Jurkat, Clone E6-1 (cell line): Measurements from ENCODE around the gene C10orf71.

Experiments
- DNase-seq: peaks from one replicate; pipeline ENCODE4 v3.0.0-alpha.2; 2011; ENCODE audit warnings: low read depth, low spot score
- H3K4me3 ChIP-seq: 2 replicates; pipeline ENCODE4 v1.5.1; 2011; ENCODE audit warnings: mild to moderate bottlenecking, low read length, control low read depth, moderate library complexity

The C10orf71 gene

GRCh38 chr10:49289480-49289879, 9.5 kb upstream of the C10orf71 start:
- no peak for DNase-seq
- no peak overlapping the region for H3K4me3 ChIP-seq

GRCh38 chr10:49290131-49290530, 8.8 kb upstream of the C10orf71 start:
- H3K4me3 ChIP-seq: no peak overlapping the region
- no peak for DNase-seq

- no peak for DNase-seq
- no peak overlapping the region for H3K4me3 ChIP-seq
Observed at GRCh38 chr10:49290607-49291006, 8.4 kb upstream of the C10orf71 start.

- no peak overlapping the region for H3K4me3 ChIP-seq
- no peak for DNase-seq
Observed at GRCh38 chr10:49292565-49293207, 6.3 kb upstream of the C10orf71 start.

- DNase-seq: no peak
- H3K4me3 ChIP-seq: no peak overlapping the region
Observed at GRCh38 chr10:49293208-49293603, 5.8 kb upstream of the C10orf71 start.

GRCh38 chr10:49294731-49295130, 4.2 kb upstream of the C10orf71 start:
- H3K4me3 ChIP-seq: no peak overlapping the region
- no peak for DNase-seq

GRCh38 chr10:49295297-49295696, 3.7 kb upstream of the C10orf71 start:
- H3K4me3 ChIP-seq: no peak overlapping the region
- DNase-seq: no peak

- DNase-seq: no peak
- H3K4me3 ChIP-seq: no peak overlapping the region
Observed at GRCh38 chr10:49296382-49296781, 2.6 kb upstream of the C10orf71 start.

GRCh38 chr10:49296836-49297235, 2.1 kb upstream of the C10orf71 start:
- no peak for DNase-seq
- no peak overlapping the region for H3K4me3 ChIP-seq

- no peak overlapping the region for H3K4me3 ChIP-seq
- no peak for DNase-seq
Observed at GRCh38 chr10:49297818-49298670, 926 bp upstream of the C10orf71 start.

- no peak overlapping the region for H3K4me3 ChIP-seq
- DNase-seq: no peak
Observed at GRCh38 chr10:49298671-49298982, 343 bp upstream of the C10orf71 start.

GRCh38 chr10:49299816-49300139, 808 bp downstream of the C10orf71 start:
- no peak for DNase-seq
- H3K4me3 ChIP-seq: no peak overlapping the region

- DNase-seq: no peak
- no peak overlapping the region for H3K4me3 ChIP-seq
Observed at GRCh38 chr10:49300140-49300974, 1.4 kb downstream of the C10orf71 start.

- no peak overlapping the region for H3K4me3 ChIP-seq
- DNase-seq: no peak
Observed at GRCh38 chr10:49301302-49301701, 2.3 kb downstream of the C10orf71 start.

GRCh38 chr10:49302088-49302487, 3.1 kb downstream of the C10orf71 start:
- no peak overlapping the region for H3K4me3 ChIP-seq

GRCh38 chr10:49303711-49304110, 4.7 kb downstream of the C10orf71 start:
- no peak overlapping the region for H3K4me3 ChIP-seq
- no peak for DNase-seq

More at GRCh38 chr10:49302088-49302487, 3.1 kb downstream of the C10orf71 start:
- no peak for DNase-seq

GRCh38 chr10:49304137-49304536, 5.2 kb downstream of the C10orf71 start:
- H3K4me3 ChIP-seq: no peak overlapping the region

GRCh38 chr10:49307921-49308320, 9.0 kb downstream of the C10orf71 start:
- no peak overlapping the region for H3K4me3 ChIP-seq
- no peak for DNase-seq

More at GRCh38 chr10:49304137-49304536, 5.2 kb downstream of the C10orf71 start:
- no peak for DNase-seq

GRCh38 chr10:49308881-49309280, 9.9 kb downstream of the C10orf71 start:
- H3K4me3 ChIP-seq: no peak overlapping the region
- no peak for DNase-seq
